ENCODE data around the gene KCNK15. TPM values are rescaled to one million over a fixed set of nuclear protein-coding genes. Genes with fewer than 3 reads are reported as not detected.
"Not testable (repeated sequence)": the region's sequence is repeated elsewhere in the genome, so short reads cannot be mapped to it uniquely, and the experiment has no call there.

The KCNK15 gene
- total RNA-seq (under 1 TPM; 0.13 to 0.82 (median 0.38) TPM), polyA plus RNA-seq (under 1 TPM; 0.22 to 0.54 TPM)
- long read RNA-seq, donor 1, partial matches to known transcripts: 0 of 1 reads
- long read RNA-seq, donor 1, other reads (novel, unspliced or antisense): 0 of 1 reads
- long read RNA-seq, donor 2, partial matches to known transcripts: 0 of 1 reads
- long read RNA-seq, donor 2, other reads (novel, unspliced or antisense): 0 of 1 reads
- long read RNA-seq, donor 3, partial matches to known transcripts: 0 of 2 reads
- long read RNA-seq, donor 3, other reads (novel, unspliced or antisense): 0 of 2 reads

- DNase-seq (peak; percentile 32 to 50), ATAC-seq (peak; percentile 45 to 68 (median 50))
- Histone ChIP-seq H3K36me3 (no peaks in the 10 kb centered on the region), H3K27me3 (peaks cover 6 to 41% (median 17%) of the 10 kb centered on the region in 7 donors), H3K4me3 (peak within 1 kb of the TSS; percentile 34 to 66 (median 60)), H3K9me3 (no peaks in the 10 kb centered on the region), H3K4me1 (peaks cover 0 to 41% (median 13%) of the 10 kb centered on the region in 9 donors), H3K27ac (peak within 1 kb of the TSS in 7 of 10 donors; percentile 16 to 71 (median 50))
- intact Hi-C loops (cut with DNase I): loop anchor here in 7 of 10 donors (2.0 to 10.0 kb wide), 5 partner anchors 67 to 219 kb away; partner anchors contain the start of genes RIMS4 (in 1 of the 7), STK4 (in 1 of the 7) and TOMM34 (in 1 of the 7)
- WGBS, 2 donors: 1 to 2% methylated on average over 76 to 81 of the region's 81 CpGs
- TF ChIP-seq CTCF (IDR thresholded peaks at IDR 0.05): peak in 1 of 9 donors; percentile 15
These were observed at the start of gene KCNK15 for GRCh38 chr20:44745598-44746366. TSS of gene KCNK15 (plus strand) at chr20:44745865. CDS start at chr20:44745911, 46 bp downstream.

GRCh38 chr20:44696315-44696714 is 49.4 kb upstream of the KCNK15 start:
- WGBS, 2 donors: 92 to 96% methylated on average over 3 of the region's 3 CpGs
- no peak for DNase-seq
- no peak for ATAC-seq
- Histone ChIP-seq H3K4me1 (peaks cover 9 to 57% (median 39%) of the 10 kb centered on the region in 9 donors), H3K4me3 (no peak overlapping the region), H3K36me3 (no peaks in the 10 kb centered on the region), H3K27ac (peak overlapping the region in 3 of 10 donors; percentile 23 to 88 (median 81)), H3K27me3 (no peaks in the 10 kb centered on the region), H3K9me3 (peaks cover 0 to 10% (median 0%) of the 10 kb centered on the region in 11 donors)
- intact Hi-C loops (cut with DNase I): no loop called here
- no peak for TF ChIP-seq CTCF (IDR thresholded peaks at IDR 0.05)

- H3K27me3 ChIP-seq; H3K4me3 ChIP-seq; H3K36me3 ChIP-seq; intact Hi-C loops (cut with DNase I); ATAC-seq; H3K9me3 ChIP-seq; DNase-seq: not testable (repeated sequence)
- 95 to 98% methylated on average over 5 of the region's 5 CpGs for WGBS, 2 donors
- H3K27ac ChIP-seq: peak overlapping the region in 2 of 10 donors; percentile 23 to 88
- peaks cover 12 to 57% (median 40%) of the 10 kb centered on the region in 9 donors for H3K4me1 ChIP-seq
These were observed 48.6 kb upstream of the KCNK15 start for GRCh38 chr20:44697041-44697440.

GRCh38 chr20:44698351-44698750 is 47.3 kb upstream of the KCNK15 start:
- Histone ChIP-seq H3K9me3 (peaks cover 0 to 6% (median 0%) of the 10 kb centered on the region in 11 donors), H3K36me3 (no peaks in the 10 kb centered on the region), H3K27ac (no peak overlapping the region), H3K4me1 (peaks cover 18 to 57% (median 41%) of the 10 kb centered on the region in 9 donors), H3K27me3 (no peaks in the 10 kb centered on the region), H3K4me3 (no peak overlapping the region)
- DNase-seq: no peak
- TF ChIP-seq CTCF (IDR thresholded peaks at IDR 0.05): no peak
- no peak for ATAC-seq
- WGBS, 2 donors: 63 to 72% methylated on average over 3 of the region's 3 CpGs
- intact Hi-C loops (cut with DNase I): no loop called here
